Fibroblast of skin of left quadriceps (primary cell): Measurements from ENCODE around the gene MAPK14.
"Not testable (repeated sequence)": the region's sequence is repeated elsewhere in the genome, so short reads cannot be mapped to it uniquely, and the experiment has no call there.

ENCODE experiments used
- DNase-seq, 2 experiments: peaks; one replicate each; pipeline ENCODE4 v3.0.0-alpha.2; 2013; ENCODE audit warnings: low read depth in 2 of 2

Gene MAPK14

GRCh38 chr6:36027501-36028087, at the start of gene MAPK14:
MAPK14 (plus strand) TSS chr6:36027808; CDS start chr6:36028158, 350 bp downstream.
- peak; percentile 100 for DNase-seq

GRCh38 chr6:35980126-35980525, 47.5 kb upstream of the MAPK14 start:
- not testable (repeated sequence) for DNase-seq

- DNase-seq: no peak
Observed at GRCh38 chr6:35980991-35981645, 46.5 kb upstream of the MAPK14 start.

GRCh38 chr6:35984701-35985100, 42.9 kb upstream of the MAPK14 start:
- DNase-seq: no peak

GRCh38 chr6:35988047-35988446, 39.6 kb upstream of the MAPK14 start:
- DNase-seq: not testable (repeated sequence)

- no peak for DNase-seq
Observed at GRCh38 chr6:35993150-35993549, 34.5 kb upstream of the MAPK14 start.

- DNase-seq: no peak
Observed at GRCh38 chr6:36000451-36000850, 27.2 kb upstream of the MAPK14 start.

- DNase-seq: no peak
Observed at GRCh38 chr6:36015666-36016065, 11.9 kb upstream of the MAPK14 start.

- no peak for DNase-seq
Observed at GRCh38 chr6:36018339-36018738, 9.3 kb upstream of the MAPK14 start.

- no peak for DNase-seq
Observed at GRCh38 chr6:36019167-36019566, 8.4 kb upstream of the MAPK14 start.

- DNase-seq: no peak
Observed at GRCh38 chr6:36020154-36020553, 7.5 kb upstream of the MAPK14 start.

- DNase-seq: no peak
Observed at GRCh38 chr6:36023996-36024795, 3.4 kb upstream of the MAPK14 start, which contains the start of gene SLC26A8. SLC26A8 (minus strand) TSS chr6:36024641; CDS start chr6:36019707, 4,934 bp downstream.

- DNase-seq: no peak
Observed at GRCh38 chr6:36025260-36025931, 2.2 kb upstream of the MAPK14 start.

- no peak for DNase-seq
Observed at GRCh38 chr6:36025932-36026327, 1.7 kb upstream of the MAPK14 start.

GRCh38 chr6:36028088-36028876, 674 bp downstream of the MAPK14 start:
- DNase-seq: no peak

GRCh38 chr6:36028877-36029324, 1.3 kb downstream of the MAPK14 start:
- peak; percentile 25 to 28 for DNase-seq

- peak; percentile 55 to 57 for DNase-seq
Observed at GRCh38 chr6:36029464-36029863, 1.9 kb downstream of the MAPK14 start.

- no peak for DNase-seq
Observed at GRCh38 chr6:36032261-36032660, 4.7 kb downstream of the MAPK14 start.

GRCh38 chr6:36033144-36033543, 5.5 kb downstream of the MAPK14 start:
- DNase-seq: not testable (repeated sequence)

- DNase-seq: no peak
Observed at GRCh38 chr6:36033935-36034334, 6.3 kb downstream of the MAPK14 start.

- DNase-seq: no peak
Observed at GRCh38 chr6:36034441-36034840, 6.8 kb downstream of the MAPK14 start.
